ENCODE results near the gene HAUS8.

Gene HAUS8

GRCh38 chr19:17073869-17074633, 1.2 kb downstream of the HAUS8 start:
- no peak for DNase-seq

GRCh38 chr19:17070912-17071311, 4.3 kb downstream of the HAUS8 start:
- no peak for DNase-seq

GRCh38 chr19:17070421-17070820, 4.8 kb downstream of the HAUS8 start:
- DNase-seq: no peak

- DNase-seq: no peak
Observed at GRCh38 chr19:17069193-17069592, 6.1 kb downstream of the HAUS8 start.

- no peak for DNase-seq
Observed at GRCh38 chr19:17063428-17063827, 11.8 kb downstream of the HAUS8 start.

- no peak for DNase-seq
Observed at GRCh38 chr19:17061691-17062090, 13.6 kb downstream of the HAUS8 start.

GRCh38 chr19:17061205-17061604, 14.0 kb downstream of the HAUS8 start:
- DNase-seq: no peak

- DNase-seq: no peak
Observed at GRCh38 chr19:17060802-17061201, 14.4 kb downstream of the HAUS8 start.

- DNase-seq: no peak
Observed at GRCh38 chr19:17058236-17058635, 17.0 kb downstream of the HAUS8 start.

GRCh38 chr19:17055636-17056035, 19.6 kb downstream of the HAUS8 start:
- no peak for DNase-seq

- DNase-seq: no peak
Observed at GRCh38 chr19:17054746-17055145, 20.5 kb downstream of the HAUS8 start.

- DNase-seq: peak; percentile 4
Observed at GRCh38 chr19:17052439-17052838, 22.8 kb downstream of the HAUS8 start.

- no peak for DNase-seq
Observed at GRCh38 chr19:17049711-17050280, 25.5 kb downstream of the HAUS8 start.

GRCh38 chr19:17048885-17049453, 26.3 kb downstream of the HAUS8 start:
- no peak for DNase-seq

GRCh38 chr19:17045907-17046502, 29.2 kb downstream of the HAUS8 start:
- no peak for DNase-seq

GRCh38 chr19:17043744-17044143, 31.5 kb downstream of the HAUS8 start:
- no peak for DNase-seq

GRCh38 chr19:17041976-17042375, 33.3 kb downstream of the HAUS8 start:
- DNase-seq: peak; percentile 42

- DNase-seq: no peak
Observed at GRCh38 chr19:17037966-17038500, 37.2 kb downstream of the HAUS8 start.

- DNase-seq: no peak
Observed at GRCh38 chr19:17037184-17037583, 38.1 kb downstream of the HAUS8 start.

- DNase-seq: no peak
Observed at GRCh38 chr19:17036640-17037039, 38.6 kb downstream of the HAUS8 start.

- DNase-seq: no peak
Observed at GRCh38 chr19:17035842-17036424, 39.3 kb downstream of the HAUS8 start.

GRCh38 chr19:17031741-17032140, 43.5 kb downstream of the HAUS8 start:
- no peak for DNase-seq

- DNase-seq: no peak
Observed at GRCh38 chr19:17027535-17027975, 47.7 kb downstream of the HAUS8 start.

Data from DMS79 (cell line).